ENCODE data around the gene SMNDC1.

The SMNDC1 gene

DNA sequence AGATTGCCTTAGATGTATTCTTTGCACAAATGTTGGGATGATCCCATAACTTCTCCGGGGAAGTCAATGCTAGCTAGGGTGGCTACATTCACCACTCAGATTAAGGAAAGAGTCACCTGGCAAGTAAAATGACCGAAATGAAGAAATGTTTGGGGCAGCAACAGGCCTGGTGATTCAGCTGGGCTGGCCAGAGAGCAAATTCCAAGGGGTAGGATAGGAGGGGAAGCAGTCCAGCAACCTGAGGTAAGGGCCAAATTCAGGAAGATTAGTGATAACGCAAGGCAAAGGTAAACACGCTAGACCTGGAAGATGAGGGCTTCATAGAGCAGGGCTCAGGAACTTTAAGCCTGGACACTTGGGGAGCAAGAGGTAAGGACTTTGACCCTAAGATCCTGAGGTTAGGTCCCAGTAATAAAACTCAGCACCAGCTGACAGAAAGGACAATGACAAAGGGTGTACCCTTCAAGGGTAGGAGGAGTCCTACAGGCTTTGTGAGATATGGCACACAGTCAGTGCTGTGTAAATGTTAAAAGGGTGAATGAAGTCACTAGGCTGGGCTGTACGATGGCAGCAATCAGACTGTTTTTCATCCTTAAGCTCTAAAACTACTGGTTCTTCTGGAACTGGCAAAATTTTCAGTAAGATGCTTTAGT, 22.7 kb upstream of the SMNDC1 start:
- no peak for DNase-seq (ENCODE audit: low read depth in 1 of 2, low spot score in 1 of 2)

DNA sequence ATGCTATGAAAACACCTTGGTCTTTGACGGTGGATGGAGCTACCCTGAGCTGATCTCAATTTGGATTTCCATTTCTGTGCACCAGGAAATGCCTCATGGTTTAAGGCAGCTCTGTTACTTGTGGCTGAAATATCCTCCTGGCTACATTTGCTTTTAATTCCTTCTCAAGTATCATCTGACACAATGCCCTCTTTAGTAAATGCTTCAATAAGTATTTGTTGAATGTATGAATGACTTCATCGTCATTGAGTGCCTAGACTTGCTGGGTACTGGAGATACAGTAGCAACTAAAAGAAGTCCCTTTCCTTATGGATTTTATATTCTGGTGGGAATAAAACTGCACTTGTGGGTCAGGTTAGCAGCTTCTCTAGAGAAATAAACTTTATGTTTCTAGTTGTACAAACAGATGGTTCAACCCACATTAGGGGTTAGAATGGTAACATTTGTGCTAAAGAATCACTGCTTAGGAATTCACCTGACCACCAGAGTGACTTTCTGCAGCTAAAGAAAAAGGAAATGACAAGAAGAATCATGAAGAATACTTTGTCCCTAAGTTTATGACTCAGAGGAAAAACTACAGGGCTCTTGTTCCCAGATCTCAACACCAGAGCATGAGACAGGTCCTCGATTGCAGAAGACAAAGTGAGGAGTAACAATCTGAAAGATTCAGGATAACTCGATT, 21.8 kb upstream of the SMNDC1 start:
- no peak for DNase-seq (ENCODE audit: low read depth in 1 of 2, low spot score in 1 of 2)

DNA sequence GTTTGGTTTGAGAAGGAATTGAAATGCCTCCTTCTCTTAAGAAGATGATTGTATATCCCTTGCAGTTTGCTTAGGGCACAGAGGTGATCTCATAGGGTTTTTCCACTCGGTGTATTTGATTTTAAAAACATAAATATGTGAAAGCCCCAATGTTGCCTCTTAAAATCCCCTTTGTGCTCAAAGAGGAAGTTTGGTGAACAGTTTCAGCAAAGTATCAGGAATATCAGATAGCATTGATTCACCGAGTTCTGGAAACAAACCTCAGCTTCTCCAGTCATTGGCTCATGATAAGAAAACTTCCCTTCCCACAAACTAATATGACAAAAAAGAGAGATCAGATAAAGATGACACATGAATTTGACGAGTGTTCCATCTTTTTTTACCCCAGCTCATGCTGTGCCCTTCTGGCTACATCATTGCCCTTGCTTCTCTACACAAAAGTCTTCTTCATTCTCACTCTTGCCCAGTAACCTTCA, 20.1 kb upstream of the SMNDC1 start:
- DNase-seq (ENCODE audit: low read depth in 1 of 2, low spot score in 1 of 2): no peak

DNA sequence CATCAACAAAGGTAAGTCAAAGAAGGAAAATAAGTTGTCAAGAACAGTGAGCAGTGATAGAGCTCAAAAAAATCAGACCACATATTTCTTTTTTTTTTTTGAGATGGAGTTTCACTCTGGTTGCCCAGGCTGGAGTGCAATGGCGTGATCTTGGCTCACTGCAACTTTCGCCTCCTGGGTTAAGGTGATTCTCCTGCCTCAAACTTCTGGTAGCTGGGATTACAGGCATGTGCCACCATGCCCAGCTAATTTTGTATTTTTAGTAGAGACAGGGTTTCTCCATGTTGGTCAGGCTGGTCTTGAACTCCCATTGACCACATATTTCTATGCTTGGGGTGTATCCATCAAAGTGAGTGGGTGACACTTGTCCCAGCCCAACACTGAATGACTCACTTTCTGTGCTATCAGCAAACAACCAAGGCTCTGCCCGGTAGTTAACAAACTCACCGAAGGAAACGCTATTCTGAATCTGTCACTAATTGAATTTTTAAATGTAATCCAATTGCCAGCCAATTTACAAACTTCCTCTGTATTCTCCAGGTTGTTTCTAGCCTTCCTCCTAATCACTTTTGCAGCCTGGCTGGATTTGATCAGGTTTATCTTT, 19.6 kb upstream of the SMNDC1 start:
- DNase-seq (ENCODE audit: low read depth in 1 of 2, low spot score in 1 of 2): no peak

DNA sequence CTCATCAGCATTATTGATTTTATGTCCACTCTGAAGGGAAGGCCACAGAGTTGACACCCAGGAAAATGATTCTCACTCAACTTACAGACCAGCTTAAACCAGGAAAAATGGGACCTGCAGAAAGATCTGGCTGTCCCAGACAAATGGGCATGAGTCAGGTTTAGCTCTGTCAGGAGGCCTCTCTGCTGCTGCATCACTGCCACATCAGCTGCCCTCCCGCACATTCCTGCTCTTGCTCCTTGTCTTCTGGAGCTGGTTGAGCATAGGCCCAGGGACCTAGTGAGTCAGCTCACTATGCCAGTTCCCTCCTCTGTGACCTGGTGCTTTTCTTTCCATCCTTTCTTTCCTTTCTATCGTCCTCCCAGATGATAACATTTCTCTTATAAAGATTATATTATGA, 18.8 kb upstream of the SMNDC1 start:
- no peak for DNase-seq (ENCODE audit: low read depth in 1 of 2, low spot score in 1 of 2)

DNA sequence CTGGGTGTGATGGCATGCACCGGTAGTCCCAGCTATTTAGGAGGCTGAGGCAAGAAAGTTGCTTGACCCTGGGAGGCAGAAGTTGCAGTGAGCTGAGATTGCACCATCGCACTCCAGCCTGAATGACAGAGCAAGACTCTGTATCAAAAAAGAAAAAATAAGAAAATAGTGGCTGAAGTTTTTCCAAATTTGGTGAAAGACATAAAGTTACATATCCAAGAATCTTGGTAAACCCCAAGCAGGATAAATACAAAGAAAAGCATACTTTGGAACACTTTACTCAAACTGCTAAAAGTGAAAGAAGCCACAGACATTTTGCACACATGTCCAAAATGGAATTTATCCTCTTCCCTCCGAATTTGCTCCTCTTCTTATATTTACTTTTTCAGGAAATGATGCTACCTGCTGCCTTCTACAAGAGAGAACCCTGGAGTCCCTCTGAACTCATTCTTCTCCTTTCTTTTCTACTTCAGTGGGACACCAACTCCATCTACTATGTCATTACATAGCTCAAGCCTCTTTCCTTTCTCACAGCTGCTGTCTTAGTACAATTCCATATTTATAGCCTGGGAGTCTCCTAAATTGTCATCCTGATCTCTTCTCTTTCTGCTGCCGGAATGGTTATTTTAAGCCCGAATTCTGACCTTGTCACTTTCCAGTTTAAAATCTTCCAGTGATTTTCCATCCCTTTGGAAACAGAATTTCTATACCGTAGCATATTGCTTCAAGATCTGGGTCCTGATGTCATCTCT, 17.3 kb upstream of the SMNDC1 start:
- no peak for DNase-seq (ENCODE audit: low read depth in 1 of 2, low spot score in 1 of 2)

DNA sequence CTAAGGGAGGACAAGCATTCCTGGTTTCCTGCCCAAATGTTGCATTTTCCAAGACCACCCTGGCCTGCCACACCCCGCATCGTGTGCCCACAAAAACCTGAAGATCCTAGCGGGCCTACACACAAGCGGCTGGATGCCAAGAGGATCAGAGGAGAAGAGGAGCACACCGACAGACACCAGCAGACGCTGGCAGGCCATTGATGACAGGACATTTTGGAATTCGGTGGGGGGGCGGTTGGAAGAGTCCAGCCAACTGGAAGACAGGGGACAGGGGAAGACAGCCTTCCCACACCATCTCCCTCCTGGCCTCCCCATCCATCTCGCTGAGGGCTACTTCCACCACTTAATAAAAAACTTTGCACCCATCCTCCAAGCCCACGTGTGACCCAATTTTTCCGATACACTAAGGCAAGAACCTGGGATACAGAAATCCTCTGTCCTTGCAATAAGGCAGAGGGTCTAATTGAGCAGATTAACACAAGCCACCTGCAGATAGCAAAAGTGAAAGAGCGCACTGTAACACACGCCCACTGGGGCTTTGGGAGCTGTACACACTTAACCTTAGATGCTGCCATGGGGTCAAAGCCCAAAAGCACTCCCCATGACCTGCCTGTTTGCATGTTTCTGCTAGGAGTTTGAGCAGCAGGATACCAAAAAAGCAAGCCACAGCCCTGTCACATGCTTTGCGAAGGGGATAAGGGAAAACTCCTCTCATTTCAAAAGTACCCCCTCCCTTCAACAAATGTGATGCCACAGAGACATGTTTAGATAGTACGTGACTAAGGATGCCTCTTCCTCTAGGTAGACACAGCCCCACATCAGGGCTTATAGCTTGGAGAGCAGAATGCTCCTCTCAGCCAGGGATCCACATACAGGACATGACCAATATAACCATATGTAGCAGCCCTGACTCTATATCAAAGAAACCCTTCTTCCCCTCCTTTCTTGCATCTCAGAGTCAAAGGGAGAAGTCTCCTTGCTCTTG, 13.4 kb upstream of the SMNDC1 start:
- DNase-seq (ENCODE audit: low read depth in 1 of 2, low spot score in 1 of 2): no peak

DNA sequence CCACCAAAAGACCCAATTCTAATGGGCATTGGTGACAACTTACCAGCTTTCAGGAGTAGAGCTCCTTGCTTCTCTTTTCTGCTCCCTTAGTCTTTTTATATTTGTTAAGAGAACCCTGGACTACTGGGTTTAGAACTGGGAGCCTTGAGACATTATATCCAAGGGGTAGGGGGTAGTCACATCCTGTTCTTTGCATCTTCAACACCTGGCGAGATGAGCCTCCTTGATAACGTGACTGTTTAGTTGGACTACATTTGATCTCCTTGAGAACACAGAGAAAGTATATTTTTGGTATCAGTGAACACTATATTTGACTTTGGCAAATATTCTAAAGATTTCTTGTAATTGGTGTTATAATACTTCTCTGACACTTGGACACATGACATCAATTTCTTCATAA, 9.0 kb upstream of the SMNDC1 start:
- no peak for DNase-seq (ENCODE audit: low read depth in 1 of 2, low spot score in 1 of 2)

DNA sequence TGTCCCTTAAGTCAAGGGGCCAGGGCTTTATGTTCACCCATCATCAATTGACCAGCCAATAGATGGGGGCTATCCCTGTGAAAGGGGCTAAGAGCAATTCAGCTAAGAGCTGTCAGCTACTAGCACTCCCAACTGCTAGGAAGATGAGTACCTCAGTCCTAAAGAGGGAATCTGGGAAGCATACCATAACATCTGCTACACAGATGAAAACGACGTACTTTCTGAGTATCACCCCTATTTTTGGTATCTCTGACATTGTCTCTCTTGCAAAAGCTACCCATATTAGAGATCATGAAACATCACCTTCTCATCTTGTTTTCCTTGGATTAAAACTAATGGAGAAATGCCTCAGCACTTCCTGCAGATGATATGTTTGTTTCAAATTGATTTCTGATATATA, 7.5 kb upstream of the SMNDC1 start:
- no peak for DNase-seq (ENCODE audit: low read depth in 1 of 2, low spot score in 1 of 2)

DNA sequence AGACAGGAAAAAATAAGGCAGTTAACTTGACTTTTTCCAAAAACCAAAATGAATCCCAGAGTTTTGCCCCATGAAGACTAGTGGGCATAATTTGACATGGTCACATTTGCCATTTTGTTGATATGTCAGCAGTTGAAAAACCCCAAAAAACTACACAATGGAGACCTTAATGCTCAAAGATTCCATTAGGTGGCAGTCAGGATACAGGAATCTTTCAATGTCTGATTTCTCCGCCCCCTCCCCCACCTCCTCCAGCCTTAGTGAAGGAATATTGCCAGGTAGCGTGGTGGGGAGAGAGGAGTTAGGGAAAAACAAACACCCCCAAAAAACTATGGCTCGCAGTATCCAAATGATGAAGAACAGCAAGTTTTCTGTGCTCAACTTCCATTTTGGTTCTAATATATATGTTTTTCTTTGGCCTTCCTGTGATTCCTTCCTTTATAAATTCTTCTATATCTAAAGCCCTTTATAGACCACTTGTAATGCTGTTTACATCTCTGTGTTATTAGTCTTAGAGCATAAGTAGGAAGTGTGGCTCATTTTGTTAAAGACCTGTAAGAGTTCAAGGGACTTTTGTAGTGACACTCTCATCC, 6.7 kb upstream of the SMNDC1 start:
- DNase-seq (ENCODE audit: low read depth in 1 of 2, low spot score in 1 of 2): peak in 1 of 2 donors; percentile 32

DNA sequence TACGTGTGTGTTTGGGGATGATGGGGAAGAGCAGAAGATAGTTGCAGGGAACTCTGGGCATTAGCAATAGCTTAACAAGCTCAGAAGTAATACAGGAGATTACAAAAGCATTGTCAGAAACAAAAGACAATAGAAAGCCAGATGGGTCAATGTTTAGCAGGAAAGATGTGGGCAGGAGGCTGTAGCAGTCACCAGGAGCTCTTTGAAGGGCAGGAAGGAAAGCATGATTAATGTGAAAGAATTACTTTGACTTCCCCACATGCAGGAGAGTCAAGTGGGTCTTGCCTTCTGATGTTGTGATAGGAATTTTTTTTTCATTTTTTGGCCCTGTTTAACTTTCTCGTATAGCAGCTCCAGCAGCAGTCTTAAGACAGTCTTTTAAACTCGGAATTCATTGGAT, 6.0 kb upstream of the SMNDC1 start:
- no peak for DNase-seq (ENCODE audit: low read depth in 1 of 2, low spot score in 1 of 2)

DNA sequence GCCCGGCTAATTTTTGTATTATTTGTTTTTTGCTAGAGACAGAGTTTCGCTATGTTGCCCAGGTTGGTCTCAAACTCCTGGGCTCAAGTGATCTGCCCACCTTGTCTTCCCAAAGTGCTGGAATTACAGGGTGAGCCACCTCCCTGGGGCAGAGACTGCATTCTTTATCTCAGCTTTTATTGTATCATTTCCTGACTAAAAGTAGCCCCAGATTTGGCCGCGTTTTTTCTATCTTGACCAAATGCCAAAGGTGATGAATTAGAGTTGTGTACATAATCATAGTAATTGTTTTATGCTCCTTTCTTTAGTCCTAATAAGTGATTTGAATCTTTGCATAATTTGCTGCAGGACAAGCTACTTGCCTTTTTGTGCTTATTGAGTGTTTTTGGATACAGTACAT, 3.1 kb upstream of the SMNDC1 start:
- no peak for DNase-seq (ENCODE audit: low read depth in 1 of 2, low spot score in 1 of 2)

DNA sequence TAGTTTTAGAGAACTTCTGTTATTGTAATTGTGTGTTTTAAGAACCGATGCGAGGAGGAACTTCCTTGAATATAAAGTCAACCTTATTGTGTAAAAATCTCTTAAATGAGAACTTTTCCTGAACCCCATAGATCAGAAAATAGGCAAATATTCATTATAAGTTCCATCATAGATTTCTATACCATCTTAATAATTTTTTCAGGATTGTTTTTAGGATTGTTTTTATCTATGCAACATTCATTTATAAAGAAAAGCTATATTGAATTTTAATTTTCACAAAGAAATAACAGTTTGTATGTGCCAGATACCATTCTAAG, 1.7 kb upstream of the SMNDC1 start:
- no peak for DNase-seq (ENCODE audit: low read depth in 1 of 2, low spot score in 1 of 2)

DNA sequence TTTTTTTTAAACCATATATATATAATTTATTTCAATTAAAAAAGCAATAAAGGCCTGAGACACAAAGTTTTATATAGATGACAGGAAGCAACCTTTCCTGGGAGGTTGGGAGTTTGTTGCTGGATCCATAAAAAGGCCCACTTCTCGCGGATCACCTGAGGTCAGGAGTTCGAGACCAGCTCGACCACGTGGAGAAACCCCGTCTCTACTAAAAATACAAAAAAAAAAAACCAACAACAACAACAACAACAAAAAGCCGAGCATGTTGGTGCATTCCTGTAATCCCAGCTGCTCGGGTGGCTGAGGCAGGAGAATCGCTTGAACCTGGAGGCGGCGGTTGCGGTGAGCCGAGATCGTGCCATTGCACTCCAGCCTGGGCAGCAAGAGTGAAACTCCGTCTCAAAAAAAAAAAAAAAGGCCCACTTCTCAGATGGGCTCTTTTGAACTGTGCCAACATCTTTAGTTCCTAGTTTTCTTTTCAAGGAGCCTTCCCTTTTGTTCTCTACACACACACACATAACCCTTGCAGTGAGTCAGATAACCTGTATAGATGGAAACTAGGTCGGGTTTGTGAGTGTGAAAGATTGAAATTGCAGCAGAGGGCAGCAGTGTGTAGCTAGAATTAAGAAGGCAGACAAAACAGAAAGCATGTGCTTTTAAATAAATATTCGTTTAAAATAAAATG, 1.2 kb upstream of the SMNDC1 start:
- peak in 1 of 2 donors; percentile 55 for DNase-seq (ENCODE audit: low read depth in 1 of 2, low spot score in 1 of 2)

DNA sequence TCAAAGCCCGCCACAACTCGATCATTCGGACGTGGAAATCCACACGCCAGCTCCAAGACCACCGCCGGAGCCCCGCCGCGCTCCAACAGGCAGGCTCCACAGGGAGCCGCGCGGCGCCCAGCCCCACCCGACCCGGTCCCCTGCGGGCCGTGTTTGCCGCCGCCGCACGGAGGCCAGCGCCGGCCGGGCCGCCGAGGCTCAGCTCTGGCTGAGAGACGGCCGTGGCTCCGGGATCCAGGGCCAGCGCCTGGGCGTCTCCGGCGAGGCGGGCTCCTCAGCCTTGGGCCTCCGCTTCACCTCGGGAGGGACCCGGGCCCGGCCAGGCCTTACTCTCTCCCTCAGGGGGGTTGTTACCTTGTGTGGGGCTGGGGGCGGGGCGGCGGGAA, 333 bp downstream of the SMNDC1 start:
- DNase-seq (ENCODE audit: low read depth in 1 of 2, low spot score in 1 of 2): peak in 1 of 2 donors; percentile 22

DNA sequence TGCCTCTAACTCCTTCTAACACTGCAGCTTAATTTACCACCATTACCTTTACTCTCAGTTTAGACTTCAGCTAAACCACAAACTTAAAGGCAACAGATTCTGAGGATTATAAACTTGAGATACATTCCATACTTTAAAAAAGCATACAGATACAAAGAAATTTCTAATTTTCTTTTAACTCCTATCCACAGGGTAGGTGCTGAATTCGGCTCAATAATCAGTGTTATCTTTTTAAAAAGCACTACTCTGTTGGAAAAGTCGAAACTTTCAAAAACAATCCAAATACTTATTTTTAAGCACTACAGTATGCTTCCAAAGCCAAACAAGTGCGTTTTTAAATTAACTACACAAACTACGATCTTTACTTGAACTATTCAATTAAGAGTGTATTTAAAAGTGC, 1.0 kb downstream of the SMNDC1 start:
- no peak for DNase-seq (ENCODE audit: low read depth in 1 of 2, low spot score in 1 of 2)

DNA sequence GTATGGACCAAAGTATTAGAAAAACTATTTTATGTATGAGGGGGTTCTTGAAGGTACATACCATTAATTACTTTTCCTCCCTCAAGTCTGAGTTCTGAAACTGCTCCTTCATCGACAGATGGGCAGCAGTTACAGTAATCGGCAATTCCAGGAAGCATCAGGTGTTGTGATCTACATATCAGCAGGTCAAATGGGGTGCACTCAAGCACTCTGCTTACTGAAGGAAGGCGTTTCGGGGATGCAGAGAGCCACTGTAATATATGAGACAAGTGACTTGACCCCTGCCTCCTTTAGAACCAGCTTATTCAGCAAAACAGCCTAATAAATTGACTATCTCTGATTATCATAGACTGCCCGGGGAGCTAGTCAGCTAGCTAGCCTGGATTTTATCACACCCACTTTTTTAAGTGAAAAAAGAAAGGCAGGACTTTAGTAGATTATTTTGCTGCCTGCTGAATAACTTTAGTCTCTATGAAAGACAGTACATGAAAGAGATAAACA, 4.2 kb downstream of the SMNDC1 start:
- no peak for DNase-seq (ENCODE audit: low read depth in 1 of 2, low spot score in 1 of 2)

DNA sequence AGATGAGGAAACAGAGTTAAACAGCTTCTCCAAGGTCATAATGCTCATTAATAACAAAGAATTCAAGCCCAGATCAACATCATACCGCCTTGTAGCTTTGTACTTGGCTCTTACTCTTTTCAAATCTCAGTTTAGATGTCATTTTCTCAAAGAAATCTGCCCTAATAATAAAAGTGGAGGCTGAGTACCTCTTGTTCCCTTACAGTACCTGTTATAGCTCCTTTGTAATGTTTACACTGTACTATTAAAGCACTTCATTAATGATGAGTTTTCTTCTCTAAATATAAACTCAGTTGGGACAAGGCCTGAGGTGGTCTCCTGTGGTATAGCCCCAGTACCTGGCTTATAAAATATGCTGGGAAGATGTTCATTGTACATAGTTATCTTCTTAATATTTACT, 7.8 kb downstream of the SMNDC1 start:
- DNase-seq (ENCODE audit: low read depth in 1 of 2, low spot score in 1 of 2): no peak

DNA sequence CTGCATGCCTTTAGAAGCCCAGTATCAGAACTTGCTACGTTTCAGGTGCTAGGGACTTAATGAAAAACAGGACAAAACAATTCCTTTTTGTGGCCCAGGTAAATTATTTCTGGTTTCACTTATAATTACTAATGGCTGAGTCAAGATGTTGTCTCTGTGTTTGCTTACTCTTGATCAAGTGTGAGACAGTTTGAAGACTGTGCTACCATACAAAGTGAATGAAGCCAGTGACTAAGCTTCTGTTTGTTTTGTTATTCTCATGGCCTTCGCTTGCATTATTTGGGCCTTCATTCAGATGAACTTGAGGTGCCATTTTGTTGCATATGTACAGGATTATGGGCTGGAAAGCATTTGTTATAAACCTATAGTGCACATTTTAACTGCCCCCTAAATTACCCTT, 17.9 kb downstream of the SMNDC1 start:
- no peak for DNase-seq (ENCODE audit: low read depth in 1 of 2, low spot score in 1 of 2)

DNA sequence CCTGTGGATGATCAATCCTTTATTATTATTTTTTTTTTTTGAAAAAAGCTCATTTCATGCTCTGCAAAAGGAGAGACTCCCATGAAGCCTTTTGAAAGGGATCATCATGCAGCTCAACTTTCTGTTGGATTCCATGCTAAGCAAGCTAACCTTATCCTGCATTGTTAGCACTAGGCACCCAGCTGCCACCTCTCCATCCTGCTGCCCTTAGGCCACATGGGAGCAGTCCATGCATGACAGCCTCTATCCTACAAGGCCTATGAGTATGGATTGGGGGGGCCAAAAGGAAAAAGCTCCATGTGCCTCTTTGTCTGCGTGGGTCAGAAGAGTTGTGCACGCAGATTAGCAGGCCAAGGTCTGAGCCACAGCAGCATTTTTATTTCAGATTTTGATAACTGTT, 19.2 kb downstream of the SMNDC1 start:
- no peak for DNase-seq (ENCODE audit: low read depth in 1 of 2, low spot score in 1 of 2)
